OCI-LY3 (cell line): ENCODE data around the gene CA5B.

Source experiments
- H2AFZ ChIP-seq: fragments of 200-600, 300-600 bp; shearing (Covaris generic); 2 replicates; pipeline ENCODE4 v1.6.0; 2014; ENCODE audit warnings: antibody characterized with exemption, low read depth, low read length
- H3K27ac ChIP-seq: fragments of 200-600, 300-600 bp; sonication (generic); 2 replicates; pipeline ENCODE4 v1.5.1; 2014; ENCODE audit warnings: mild to moderate bottlenecking, low read length, moderate library complexity, mixed read lengths
- H3K27me3 ChIP-seq: fragments of 200-600, 300-600 bp; sonication (generic); 2 replicates; pipeline ENCODE4 v1.6.1; 2014; ENCODE audit warnings: low read depth, low read length, mixed read lengths
- H3K36me3 ChIP-seq: fragments of 200-600, 300-600 bp; sonication (generic); replicated peaks from 2 replicates; pipeline ENCODE3; 2014; ENCODE audit warnings: low read depth, low read length, mixed read lengths
- H3K4me1 ChIP-seq: fragments of 300-600, 200-600 bp; sonication (generic); 2 replicates; pipeline ENCODE4 v1.6.1; 2014; ENCODE audit warnings: low read length, mixed read lengths
- H3K4me2 ChIP-seq: fragments of 200-600, 300-600 bp; sonication (generic); 2 replicates; pipeline ENCODE4 v1.6.1; 2014; ENCODE audit warnings: low read length, mixed read lengths
- H3K4me3 ChIP-seq: fragments of 300-600, 200-600 bp; sonication (generic); 2 replicates; pipeline ENCODE4 v1.5.1; 2014; ENCODE audit warnings: antibody characterized with exemption, mild to moderate bottlenecking, low read length, moderate library complexity
- H3K79me2 ChIP-seq: fragments of 300-600, 200-600 bp; shearing (Covaris generic); 2 replicates; pipeline ENCODE4 v1.6.1; 2014; ENCODE audit warnings: mild to moderate bottlenecking, low read length, mixed read lengths
- H3K9ac ChIP-seq: fragments of 300-600, 200-600 bp; shearing (Covaris generic); 2 replicates; pipeline ENCODE4 v1.6.0; 2014; ENCODE audit warnings: mild to moderate bottlenecking, low read length, moderate library complexity
- H3K9me3 ChIP-seq: fragments of 200-600, 300-600 bp; shearing (Covaris generic); 2 replicates; pipeline ENCODE4 v1.6.1; 2014; ENCODE audit warnings: low read length, mixed read lengths; ENCODE audit not compliant: insufficient read depth
- H4K20me1 ChIP-seq: fragments of 200-600, 300-600 bp; sonication (generic); 2 replicates; pipeline ENCODE4 v1.6.1; 2016; ENCODE audit warnings: low read length, mixed read lengths; ENCODE audit not compliant: insufficient read depth
- EZH2phosphoT487 ChIP-seq: fragments of 200-600 bp; shearing (Covaris generic); IDR thresholded peaks from 2 replicates; pipeline ENCODE4 v1.6.1; 2018; ENCODE audit warnings: antibody characterized with exemption, mixed run types, low read depth
- TF ChIP-seq, protein P1 (sequence below): fragments of 200-600, 300-600 bp; sonication (generic); IDR thresholded peaks from 2 replicates; pipeline ENCODE4 v1.5.1; 2014; ENCODE audit warnings: antibody characterized with exemption, low read length, low read depth

The CA5B gene

DNA sequence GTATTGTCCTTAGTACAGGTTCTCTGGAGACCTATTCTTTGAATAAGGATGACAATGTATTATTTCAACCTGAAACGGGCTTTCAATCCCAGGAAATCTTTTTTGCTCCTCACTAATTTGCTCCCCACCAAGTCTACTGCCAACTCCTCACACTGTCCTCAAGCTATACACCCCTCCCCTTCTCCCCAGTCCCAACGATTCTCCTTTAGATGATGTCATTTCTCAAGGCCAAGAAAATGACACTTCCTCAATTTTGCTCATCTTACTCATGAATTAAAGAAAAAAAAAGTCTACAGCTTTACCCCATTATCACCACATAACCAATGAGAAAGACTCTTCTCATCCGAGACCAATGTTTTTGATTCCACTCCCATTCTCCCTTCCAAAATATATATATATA is 96.0 kb downstream of the CA5B start:
- Histone ChIP-seq H2AFZ (no peak overlapping the region), H3K36me3 (peaks cover 2% of the 10 kb centered on the region), H3K4me1 (no peaks in the 10 kb centered on the region), H3K9ac (no peak overlapping the region), H3K4me2 (no peak overlapping the region), H3K27me3 (no peaks in the 10 kb centered on the region), H3K79me2 (no peaks in the 10 kb centered on the region), H4K20me1 (no peaks in the 10 kb centered on the region), H3K27ac (no peak overlapping the region), H3K9me3 (no peaks in the 10 kb centered on the region), H3K4me3 (no peak overlapping the region)
- TF ChIP-seq, protein P1, sequence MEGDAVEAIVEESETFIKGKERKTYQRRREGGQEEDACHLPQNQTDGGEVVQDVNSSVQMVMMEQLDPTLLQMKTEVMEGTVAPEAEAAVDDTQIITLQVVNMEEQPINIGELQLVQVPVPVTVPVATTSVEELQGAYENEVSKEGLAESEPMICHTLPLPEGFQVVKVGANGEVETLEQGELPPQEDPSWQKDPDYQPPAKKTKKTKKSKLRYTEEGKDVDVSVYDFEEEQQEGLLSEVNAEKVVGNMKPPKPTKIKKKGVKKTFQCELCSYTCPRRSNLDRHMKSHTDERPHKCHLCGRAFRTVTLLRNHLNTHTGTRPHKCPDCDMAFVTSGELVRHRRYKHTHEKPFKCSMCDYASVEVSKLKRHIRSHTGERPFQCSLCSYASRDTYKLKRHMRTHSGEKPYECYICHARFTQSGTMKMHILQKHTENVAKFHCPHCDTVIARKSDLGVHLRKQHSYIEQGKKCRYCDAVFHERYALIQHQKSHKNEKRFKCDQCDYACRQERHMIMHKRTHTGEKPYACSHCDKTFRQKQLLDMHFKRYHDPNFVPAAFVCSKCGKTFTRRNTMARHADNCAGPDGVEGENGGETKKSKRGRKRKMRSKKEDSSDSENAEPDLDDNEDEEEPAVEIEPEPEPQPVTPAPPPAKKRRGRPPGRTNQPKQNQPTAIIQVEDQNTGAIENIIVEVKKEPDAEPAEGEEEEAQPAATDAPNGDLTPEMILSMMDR: no peak
- TF ChIP-seq EZH2phosphoT487: no peak

DNA sequence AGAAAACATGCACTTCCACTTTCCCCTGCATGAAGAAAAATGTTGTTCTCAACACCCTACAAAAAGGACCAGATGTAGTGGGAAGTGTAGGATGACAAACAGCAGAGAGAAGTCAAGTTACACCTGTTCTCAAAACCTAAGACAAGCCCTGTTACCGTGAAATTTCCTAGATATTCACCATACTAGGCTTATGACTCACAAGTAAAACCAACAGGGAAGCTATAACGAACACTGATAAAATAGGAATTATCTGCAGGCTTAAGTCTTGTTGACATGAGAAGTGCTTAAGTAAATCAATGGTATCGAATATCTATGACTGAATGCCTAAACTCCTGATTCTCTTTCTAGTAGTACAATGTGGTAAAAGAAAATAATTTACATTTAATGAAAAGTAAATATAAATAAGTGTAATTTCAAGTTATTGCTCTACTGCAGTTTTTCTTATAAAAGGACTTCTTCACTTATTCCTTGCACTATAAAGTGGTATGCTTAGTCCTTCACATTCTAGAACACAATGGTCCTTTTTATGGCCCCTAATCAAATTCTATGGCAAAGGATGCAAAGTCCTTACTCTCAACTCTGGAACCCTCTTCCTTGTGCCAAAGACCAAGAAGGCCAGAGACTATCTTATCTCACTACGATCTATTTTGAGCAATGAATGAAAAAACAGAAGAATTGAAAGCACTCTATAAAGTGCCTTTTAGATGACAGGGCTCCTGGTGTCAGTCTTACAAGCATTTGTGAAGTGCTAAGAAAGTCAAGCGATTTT is 96.9 kb downstream of the CA5B start:
- Histone ChIP-seq H3K9ac (no peak overlapping the region), H3K4me1 (no peaks in the 10 kb centered on the region), H4K20me1 (no peaks in the 10 kb centered on the region), H2AFZ (no peak overlapping the region), H3K27me3 (no peaks in the 10 kb centered on the region), H3K4me2 (no peak overlapping the region), H3K4me3 (no peak overlapping the region), H3K9me3 (no peaks in the 10 kb centered on the region), H3K79me2 (no peaks in the 10 kb centered on the region), H3K27ac (no peak overlapping the region), H3K36me3 (peaks cover 2% of the 10 kb centered on the region)
- TF ChIP-seq EZH2phosphoT487: no peak
- TF ChIP-seq, protein P1: no peak
